Dedifferentiated amniotic fluid mesenchymal stem cell (primary cell): ENCODE measurements around the gene SMIM13.
A peak's percentile ranks its signal among the peaks of the same experiment; 100 is the strongest.

Experiments
- DNase-seq: peaks from one replicate; pipeline ENCODE4 v3.0.0-alpha.2; 2016; ENCODE audit errors: extremely low spot score

SMIM13 gene

DNA sequence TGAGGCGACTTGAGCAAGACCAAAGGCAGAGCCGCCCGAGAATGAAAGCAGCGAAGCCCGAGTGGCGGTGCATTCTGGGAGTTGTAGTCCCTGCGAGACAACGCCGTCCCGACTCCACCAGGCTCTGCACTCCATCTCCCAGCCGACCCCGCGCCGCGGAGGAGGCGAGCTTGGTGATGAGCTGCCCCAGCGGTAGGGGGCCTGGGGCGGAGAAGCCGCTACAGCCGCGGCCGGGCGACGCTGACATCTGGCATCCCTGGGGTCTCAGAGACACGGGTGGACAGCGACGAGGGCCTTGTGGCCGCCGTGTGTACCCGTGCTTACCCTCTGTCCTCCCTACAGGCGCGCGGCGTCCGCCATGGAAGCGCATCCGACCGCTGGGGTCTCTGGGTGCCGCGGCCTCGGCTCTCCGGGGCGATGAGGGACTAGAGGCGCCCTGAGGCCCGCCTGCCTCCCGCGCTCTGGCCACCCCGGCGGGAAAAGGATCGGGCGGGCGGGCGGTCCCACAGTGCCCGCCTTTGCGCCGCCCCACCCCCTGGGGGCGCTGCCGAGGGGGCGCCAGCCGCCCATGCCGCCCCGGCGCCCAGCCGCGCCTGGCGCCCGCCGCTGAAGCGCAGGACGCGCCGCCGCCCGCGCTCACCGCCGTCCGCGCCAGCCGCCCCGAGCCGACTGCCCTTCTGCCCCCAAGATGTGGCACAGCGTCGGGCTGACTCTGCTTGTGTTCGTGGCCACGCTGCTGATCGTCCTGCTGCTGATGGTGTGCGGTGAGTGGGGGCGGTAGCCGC lies at the start of gene SMIM13:
SMIM13 (plus strand) TSS at position 209 of the 785 bp plus-strand sequence; CDS start at position 689, 480 bp downstream.
- DNase-seq: peak; percentile 98

DNA sequence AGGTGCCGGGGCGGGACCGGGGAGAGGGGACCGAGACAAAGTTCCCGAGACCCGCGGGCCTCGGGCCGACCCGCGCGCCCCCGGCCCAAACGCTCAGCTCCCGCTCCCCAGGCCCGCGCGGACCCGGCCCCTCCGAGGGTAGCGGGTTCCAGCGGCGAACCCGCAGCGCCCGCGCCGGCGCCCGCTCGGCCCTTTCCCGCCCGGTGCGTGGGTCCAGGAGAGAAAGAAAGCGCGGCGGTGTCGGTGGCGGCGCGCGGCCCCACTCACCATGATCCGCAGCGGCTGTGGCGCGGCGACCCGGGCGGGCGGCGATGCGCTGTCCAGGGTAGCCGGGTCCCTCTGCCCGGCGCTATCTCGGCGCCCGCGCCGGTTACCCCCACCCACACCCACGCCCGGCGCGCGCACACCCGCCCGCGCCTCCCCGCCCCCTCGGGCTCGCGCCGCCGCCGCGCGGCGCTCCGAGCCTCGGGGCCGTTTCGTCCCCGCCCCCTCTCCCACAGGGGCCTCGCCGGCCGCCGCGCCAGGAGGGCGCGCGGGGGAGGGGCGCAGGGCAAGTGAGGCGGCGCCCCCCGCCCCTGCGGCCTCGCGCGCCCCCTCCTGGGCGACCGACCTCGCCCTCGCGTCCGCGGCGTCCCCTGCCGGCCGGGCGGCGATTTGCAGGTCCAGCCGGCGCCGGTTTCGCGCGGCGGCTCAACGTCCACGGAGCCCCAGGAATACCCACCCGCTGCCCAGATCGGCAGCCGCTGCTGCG lies 49.5 kb upstream of the SMIM13 start, which contains the start of gene ELOVL2:
ELOVL2 (minus strand) TSS at position 345 of the 751 bp plus-strand sequence; CDS start at position 270, 75 bp downstream.
- no peak for DNase-seq

DNA sequence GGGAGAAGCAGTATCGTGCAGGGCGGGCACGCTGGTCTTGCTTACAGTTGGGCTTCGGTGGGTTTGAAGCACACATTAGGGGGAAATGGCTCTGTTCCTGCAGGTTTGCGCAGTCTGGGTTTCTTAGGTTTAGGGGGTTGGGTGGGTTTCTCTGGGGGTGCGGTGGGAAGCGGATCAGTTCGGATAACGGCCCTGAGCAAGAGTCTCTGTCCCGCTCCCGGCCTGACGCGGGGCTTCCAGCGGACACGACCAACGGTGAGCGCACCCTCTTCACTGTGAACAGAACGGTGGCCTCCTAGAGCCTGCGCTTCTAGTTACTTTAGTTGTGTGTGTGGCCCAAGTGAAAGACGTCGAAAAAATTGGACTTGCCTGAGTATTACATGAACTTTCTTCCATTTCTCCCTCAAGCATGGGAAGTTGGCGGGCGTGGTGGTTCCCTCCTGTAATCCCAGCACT lies 48.9 kb upstream of the SMIM13 start:
- DNase-seq: no peak

DNA sequence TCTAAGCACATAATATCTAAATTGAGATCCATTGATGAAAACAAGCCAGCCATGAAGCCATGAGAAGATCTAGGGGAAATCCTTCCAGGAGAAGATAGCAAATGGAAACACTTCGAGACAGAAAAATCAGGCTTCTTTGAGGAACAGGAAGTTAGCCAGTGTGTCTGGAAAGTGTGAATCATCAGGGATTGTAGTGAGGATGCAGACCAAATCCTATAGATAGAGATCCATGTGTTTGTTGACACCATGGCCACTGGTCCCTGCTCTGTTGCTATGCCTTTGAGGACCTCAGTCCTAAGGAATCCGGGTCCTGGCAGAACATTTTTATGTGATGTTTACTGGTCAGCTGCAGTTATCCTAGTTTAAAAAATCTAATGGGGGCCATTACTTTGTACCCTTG lies 42.9 kb upstream of the SMIM13 start:
- DNase-seq: no peak

DNA sequence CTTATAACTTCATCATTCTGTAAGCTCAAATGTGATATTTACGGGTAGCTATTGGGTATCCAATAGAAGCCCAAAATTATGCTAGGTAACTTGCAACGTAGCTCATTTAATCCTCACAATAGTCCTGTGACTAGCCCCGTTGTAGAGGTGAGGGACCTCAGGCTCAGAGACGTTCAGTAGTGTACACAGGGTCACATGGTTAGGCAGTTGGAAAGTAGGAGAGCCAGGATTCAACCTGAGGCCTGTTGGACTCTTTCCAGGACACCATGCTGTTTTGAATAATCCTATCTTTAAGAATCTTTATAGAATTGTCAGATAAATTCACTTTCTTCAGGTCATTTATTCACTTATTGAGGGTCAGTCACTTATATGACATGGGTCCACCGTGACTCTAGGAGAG lies 40.3 kb upstream of the SMIM13 start:
- no peak for DNase-seq

DNA sequence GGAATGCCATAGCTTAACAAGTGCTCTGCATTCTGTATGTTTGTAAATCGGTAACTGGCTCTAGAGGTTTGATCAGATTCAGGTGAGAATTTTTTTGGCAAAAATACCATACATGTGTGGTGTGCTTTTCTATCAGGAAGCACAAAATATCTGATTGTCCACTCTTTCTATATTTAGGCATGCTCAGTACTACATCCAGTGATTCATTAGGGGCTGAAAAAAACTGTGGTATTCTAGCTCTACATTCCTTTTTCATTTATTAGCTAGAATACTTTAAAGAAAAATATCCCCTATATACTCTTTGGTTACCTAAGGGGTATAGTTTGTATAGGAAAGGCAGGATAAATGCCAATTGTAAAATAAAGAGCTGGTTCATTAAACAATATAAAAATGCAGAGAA lies 38.9 kb upstream of the SMIM13 start:
- DNase-seq: no peak

DNA sequence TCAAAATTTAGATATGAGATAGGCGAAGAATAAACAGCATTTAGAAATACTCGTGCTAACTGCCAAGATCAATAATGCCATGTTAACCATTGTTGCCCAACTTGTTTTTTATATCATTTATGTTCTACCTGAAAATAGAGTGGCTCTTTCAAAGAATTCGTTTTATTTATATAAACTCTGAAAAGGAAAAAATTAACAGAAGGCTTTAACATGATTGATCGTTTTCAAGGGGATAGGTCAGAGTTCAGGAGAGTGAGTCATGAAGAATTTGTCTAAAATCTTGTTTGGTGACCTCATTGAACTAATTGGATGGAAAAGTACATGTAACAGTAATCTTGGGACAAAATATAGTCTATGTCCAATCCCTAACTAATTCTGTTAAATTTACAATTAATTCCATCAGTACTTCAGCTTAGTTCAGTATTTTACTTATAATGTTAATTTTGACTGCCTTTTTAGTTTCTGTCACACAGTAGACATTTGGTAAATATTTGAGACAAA lies 38.5 kb upstream of the SMIM13 start:
- DNase-seq: no peak

DNA sequence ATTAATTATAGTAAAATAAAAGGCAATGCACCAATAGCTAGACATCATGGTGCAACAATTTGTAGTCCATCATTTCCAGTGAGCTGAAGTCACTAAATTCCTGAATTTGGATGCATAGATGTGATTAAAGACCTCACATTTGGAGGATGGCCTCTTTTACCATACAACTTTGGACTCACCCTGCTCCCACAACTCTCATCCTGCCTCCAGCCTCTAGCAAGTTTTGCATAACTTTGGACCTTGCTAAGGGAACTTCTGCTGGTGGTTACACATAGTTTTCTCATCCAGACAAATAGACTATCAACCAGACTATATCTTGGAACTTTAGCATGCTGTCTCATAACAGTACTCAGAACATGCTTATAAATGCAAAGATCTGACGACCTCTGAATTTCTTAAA lies 36.8 kb upstream of the SMIM13 start:
- no peak for DNase-seq

DNA sequence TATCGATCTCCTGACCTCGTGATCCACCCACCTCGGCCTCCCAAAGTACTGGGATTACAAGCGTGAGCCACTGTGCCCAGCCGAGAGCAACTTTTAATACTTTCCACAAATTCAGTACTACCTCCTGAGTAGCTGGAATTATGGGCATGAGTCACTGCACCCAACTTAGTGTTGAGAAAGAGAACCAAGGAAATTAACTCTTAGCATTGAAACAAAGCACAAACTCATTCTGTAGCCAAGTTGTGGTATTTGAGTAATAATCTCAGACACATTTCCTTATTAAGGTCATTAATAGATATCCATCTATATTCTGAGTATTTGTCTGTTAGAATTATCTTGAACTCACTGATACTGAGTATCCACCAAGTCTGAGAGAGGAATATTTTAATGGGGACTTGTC lies 35.2 kb upstream of the SMIM13 start:
- no peak for DNase-seq

DNA sequence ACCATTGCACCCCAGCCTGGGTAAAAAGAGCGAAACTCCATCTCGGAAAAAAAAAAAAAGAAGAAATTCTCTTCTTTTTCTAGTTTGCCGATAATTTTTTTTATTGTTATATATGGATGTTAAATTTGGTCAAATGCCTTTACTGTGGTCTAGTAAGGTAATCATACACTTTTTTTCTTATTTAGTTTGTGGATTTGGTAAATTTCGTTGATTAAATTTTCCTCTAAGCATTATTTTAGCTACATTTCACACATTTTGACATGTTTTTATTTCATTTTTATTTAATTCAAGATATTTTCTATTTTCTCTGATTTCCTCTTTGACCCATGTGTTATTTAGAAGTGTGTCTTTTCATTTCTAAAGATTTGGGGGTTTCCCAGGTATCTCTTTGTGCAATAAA lies 31.6 kb upstream of the SMIM13 start:
- no peak for DNase-seq

DNA sequence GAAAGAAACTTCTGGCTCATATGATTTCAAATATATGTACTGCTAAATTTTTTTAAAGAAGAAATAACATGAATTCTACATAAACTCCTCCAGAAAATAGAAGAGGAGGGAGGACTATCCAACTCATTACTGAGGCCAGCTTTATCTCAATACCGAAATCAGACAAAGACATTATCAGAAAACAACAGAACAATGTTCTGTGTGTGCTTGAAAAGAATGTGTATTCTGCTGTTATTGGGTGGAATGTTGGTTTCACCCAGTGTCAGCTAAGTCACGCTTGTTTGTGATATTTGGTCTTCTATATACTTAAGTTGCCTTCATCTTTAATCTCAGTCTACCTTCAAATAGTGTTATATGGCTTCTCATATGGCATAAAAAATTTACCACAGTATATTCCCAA lies 30.9 kb upstream of the SMIM13 start:
- DNase-seq: no peak

DNA sequence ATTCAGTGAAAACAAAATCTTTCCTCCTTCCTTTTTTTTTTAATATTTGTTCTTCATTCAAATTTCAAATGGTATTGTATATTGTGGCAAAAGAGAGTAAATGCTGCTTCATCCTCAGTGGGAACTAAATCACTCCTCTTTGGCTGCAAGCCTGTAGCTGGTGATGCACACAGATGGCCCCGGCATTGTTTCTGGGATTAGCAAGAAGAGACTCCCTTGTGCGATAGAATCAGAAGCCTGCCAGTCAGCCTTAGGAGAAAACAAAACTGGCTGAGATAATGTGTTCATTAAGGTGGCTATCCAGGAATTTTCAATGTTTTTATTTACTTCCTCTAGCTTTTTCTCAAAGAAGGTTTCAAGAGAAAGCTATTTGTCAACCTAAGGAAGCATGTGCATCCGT lies 28.8 kb upstream of the SMIM13 start:
- no peak for DNase-seq

DNA sequence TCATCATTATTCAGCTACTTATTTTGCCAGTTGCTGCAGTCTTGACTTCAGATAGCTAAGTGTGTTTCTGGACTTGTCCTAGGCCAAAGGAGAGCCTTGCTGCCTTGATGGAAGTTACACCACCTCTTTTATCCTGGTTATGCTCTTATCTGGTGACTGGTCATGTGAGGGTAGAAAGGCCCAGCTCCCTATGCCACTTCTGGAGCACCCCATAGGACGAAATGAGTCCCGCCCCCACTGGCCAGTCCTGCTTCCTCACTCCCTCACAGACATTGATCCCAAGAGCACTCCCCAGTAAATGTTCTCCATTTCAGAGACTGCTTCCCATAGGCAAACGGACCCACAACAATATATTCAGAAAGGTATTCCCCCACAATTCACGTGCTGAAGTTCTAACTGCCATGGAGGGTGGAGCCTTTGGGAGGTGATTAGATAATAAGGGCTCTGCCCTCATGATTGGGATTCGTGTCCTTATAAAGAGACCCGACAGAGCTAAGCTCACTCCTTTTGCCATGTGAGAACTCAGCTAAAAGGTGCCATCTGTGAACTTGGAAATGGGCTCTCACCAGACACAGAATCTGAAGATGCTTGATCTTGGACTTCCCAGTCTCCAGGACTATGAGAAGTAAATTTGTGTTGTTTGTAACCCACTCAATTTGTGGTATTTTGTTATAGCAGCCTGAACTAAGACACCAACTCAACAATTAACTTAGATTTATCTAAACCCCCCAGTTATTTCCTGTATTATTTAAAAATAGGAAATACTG lies 28.0 kb upstream of the SMIM13 start:
- no peak for DNase-seq

DNA sequence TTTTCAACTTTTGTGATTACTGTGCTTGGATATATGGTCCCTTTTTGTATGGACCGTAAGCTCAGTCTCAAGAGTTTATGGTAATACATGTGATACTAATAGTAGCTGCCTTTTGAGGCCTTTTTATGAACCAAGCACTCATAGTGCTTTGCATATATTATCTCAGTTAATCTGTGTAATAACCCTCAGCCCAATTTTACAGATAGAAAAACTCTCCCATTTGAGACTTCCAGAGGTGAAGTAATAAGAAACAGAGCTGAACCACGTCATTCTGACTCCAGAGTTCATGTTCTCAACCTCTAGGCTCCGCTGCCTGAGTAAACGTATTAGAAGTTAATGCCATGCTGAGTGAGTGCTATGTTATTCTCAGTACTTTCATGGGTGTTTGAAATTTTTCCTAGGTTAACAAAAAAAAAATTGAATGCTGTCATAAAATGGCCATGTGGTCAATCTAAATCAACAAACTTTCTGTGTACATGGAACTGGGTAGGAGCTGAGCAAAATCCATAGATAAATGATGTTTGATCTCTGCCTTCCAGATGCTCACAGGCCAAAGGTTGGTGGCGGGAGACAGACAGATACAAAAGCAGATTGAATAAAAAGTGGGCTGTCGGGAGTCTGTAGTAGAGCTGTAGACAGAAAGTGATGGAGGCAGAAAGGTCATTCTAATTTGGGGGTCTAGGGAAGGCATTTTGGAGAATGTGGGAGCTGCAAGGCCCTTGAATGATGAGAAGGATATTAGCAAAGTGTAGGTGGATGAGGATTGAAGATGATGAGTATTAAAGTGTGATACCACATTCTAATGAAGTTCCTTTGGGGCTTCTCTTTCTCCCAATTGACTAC lies 26.9 kb upstream of the SMIM13 start:
- DNase-seq: no peak

DNA sequence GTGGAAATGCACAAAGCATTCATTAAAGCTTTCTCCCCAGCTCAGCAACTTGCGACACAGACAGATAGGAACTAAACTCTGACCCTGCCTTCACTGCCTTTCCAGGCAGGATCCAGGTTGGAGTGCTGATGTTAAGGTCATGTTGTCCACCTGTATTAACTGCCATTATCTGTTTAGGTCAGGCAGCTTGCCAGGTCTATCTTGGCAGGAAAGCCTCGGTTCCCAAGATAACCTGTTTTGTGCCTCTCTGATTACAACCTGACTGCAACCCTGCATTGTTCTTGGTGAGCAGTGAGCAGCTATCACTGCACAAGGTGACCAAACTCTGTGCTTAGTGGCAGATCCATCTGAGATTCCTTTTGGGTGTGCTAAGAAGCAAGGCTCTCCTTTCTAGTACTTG lies 26.3 kb upstream of the SMIM13 start:
- no peak for DNase-seq

DNA sequence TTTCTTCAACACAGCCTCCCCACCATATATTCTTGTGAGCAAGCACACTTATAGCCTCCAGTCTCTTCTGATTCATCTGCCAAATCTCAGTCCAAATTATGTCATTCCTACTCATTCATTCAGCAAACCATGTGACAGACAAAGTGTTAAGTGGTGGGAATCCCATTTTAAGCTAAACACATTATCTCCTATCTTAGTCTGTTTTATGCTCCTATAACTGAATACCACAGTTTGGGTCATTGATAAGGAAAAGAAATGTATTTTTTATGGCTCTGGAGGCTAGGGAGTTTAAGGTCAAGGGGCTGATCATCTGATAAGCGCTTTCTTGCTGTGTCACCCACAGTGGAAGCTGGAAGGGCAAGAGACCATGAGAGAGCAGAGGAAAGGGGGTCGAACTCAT lies 23.9 kb upstream of the SMIM13 start:
- DNase-seq: no peak

DNA sequence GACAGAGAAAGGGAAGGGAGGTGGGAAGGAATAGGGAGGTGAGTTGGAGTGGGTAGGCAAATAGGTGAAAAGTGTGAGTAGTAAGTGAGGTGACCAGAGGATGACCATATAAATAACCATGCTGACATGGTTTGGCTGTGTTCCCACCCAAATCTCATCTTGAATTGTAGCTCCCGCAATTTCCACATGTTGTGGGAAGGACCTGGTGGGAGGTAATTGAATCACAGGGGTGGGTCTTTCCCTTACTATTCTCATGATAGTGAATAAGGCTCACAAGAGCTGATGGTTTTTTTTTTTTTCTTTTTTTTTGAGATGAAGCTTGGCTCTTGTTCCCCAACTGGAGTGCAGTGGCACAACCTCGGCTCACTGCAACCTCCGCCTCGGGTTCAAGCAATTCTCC lies 21.5 kb upstream of the SMIM13 start:
- no peak for DNase-seq

DNA sequence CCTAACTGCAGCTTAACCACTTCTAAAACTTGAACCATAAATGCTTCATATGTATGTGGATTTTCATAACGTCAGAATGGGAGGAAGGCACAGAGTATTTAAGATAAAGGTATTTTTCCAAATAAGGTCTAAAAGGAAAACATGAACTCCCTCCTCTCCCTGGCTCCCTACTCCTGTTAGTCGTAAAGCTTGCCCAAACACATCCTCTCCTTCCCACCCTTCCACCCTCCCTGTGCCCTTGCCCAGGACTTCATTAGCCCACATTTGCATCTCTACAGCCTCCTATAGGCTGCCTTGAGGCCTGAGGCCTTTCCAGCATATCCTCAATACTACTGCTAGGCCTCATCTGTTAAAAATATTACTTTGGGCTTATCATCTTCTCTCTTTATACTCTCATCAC lies 17.1 kb upstream of the SMIM13 start:
- no peak for DNase-seq

DNA sequence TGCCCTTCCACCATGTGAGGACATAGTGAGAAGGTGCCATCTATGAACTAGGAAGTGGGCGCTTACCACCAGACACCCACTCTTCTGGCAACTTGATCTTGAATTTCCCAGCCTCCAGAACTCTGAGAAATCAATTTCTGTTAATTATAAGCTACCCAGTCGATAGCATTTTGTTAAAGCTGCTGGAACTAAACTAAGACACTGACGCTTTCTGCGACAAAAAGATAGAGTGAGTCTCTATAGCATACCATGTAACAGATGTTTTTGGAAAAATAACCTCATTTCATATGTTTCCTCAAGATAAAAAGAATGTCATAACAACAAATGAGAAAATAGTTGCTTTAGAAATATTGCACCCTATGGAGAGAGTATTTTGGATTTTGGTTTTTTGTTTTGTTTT lies 15.4 kb upstream of the SMIM13 start:
- no peak for DNase-seq

DNA sequence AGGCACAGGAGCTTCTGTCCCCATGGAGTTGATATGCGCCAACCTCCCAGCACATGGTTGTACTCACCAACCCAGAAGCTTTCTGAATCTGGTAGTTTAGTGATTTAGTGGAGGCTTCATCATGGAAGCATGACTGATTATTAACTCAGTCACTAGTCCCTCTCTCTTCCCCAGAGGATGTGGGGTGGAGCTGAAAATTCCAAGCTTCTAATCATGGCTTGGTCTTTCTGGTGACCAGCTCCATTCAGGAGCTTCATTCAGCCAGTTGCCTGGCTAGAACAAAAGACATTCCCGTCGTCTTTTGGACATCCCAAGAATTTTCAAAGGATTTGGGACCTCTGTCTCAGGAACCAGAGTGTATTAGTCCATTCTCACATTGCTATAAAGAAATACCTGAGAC lies 13.3 kb upstream of the SMIM13 start:
- DNase-seq: no peak

DNA sequence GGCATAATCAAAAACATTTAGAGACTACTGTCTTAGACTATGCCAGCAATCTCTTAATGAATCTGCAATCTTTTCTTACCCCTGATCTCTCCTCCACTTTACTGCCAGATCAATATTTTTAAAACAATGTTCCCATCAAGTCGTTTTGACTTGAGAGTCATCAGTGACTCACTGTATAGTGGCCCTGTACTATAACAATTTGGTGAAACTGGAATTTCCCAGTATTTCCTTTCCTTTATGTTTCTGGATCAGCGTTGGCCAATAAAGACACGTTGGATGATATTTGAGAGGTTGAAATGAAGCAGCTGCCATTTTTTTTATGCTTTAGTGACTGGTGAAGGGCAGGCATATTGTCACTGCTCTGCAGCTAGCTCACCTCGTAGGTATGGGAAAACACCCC lies 10.1 kb upstream of the SMIM13 start:
- DNase-seq: no peak
